ENCODE measurements around the gene KDM2A.
A peak's percentile ranks its signal among the peaks of the same experiment; 100 is the strongest.

KDM2A gene

GRCh38 chr11:67264877-67265632, 146.0 kb downstream of the KDM2A start:
- no peak for DNase-seq (ENCODE audit: low read depth in 1 of 2, low spot score in 1 of 2)
- Histone ChIP-seq H3K27me3 (ENCODE audit: insufficient read depth, poor library complexity, severe bottlenecking) (no peaks in the 10 kb centered on the region), H3K27ac (replicated peaks) (no peak overlapping the region), H3K4me3 (replicated peaks; ENCODE audit: insufficient read depth, low read length) (no peak overlapping the region)
- TF ChIP-seq, protein P1, sequence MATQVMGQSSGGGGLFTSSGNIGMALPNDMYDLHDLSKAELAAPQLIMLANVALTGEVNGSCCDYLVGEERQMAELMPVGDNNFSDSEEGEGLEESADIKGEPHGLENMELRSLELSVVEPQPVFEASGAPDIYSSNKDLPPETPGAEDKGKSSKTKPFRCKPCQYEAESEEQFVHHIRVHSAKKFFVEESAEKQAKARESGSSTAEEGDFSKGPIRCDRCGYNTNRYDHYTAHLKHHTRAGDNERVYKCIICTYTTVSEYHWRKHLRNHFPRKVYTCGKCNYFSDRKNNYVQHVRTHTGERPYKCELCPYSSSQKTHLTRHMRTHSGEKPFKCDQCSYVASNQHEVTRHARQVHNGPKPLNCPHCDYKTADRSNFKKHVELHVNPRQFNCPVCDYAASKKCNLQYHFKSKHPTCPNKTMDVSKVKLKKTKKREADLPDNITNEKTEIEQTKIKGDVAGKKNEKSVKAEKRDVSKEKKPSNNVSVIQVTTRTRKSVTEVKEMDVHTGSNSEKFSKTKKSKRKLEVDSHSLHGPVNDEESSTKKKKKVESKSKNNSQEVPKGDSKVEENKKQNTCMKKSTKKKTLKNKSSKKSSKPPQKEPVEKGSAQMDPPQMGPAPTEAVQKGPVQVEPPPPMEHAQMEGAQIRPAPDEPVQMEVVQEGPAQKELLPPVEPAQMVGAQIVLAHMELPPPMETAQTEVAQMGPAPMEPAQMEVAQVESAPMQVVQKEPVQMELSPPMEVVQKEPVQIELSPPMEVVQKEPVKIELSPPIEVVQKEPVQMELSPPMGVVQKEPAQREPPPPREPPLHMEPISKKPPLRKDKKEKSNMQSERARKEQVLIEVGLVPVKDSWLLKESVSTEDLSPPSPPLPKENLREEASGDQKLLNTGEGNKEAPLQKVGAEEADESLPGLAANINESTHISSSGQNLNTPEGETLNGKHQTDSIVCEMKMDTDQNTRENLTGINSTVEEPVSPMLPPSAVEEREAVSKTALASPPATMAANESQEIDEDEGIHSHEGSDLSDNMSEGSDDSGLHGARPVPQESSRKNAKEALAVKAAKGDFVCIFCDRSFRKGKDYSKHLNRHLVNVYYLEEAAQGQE (IDR thresholded peaks at IDR 0.05; ENCODE audit: insufficient replicate concordance, low read depth), result no peak
- no peak for TF ChIP-seq GABPA (IDR thresholded peaks at IDR 0.05; ENCODE audit: low read depth)
- TF ChIP-seq SPI1 (IDR thresholded peaks at IDR 0.05; ENCODE audit: borderline replicate concordance, low read depth), result no peak
- TF ChIP-seq, protein P2, sequence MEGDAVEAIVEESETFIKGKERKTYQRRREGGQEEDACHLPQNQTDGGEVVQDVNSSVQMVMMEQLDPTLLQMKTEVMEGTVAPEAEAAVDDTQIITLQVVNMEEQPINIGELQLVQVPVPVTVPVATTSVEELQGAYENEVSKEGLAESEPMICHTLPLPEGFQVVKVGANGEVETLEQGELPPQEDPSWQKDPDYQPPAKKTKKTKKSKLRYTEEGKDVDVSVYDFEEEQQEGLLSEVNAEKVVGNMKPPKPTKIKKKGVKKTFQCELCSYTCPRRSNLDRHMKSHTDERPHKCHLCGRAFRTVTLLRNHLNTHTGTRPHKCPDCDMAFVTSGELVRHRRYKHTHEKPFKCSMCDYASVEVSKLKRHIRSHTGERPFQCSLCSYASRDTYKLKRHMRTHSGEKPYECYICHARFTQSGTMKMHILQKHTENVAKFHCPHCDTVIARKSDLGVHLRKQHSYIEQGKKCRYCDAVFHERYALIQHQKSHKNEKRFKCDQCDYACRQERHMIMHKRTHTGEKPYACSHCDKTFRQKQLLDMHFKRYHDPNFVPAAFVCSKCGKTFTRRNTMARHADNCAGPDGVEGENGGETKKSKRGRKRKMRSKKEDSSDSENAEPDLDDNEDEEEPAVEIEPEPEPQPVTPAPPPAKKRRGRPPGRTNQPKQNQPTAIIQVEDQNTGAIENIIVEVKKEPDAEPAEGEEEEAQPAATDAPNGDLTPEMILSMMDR (IDR thresholded peaks at IDR 0.05; ENCODE audit: insufficient read depth, low read length), result no peak

GRCh38 chr11:67265633-67266448, 146.8 kb downstream of the KDM2A start:
- no peak for TF ChIP-seq POLR2AphosphoS5 (IDR thresholded peaks at IDR 0.05; ENCODE audit: low read depth)
- TF ChIP-seq SPI1 (IDR thresholded peaks at IDR 0.05; ENCODE audit: borderline replicate concordance, low read depth), result no peak
- no peak for TF ChIP-seq GABPA (IDR thresholded peaks at IDR 0.05; ENCODE audit: low read depth)
- TF ChIP-seq, protein P2 (IDR thresholded peaks at IDR 0.05; ENCODE audit: insufficient read depth, low read length), result peak; percentile 28
- TF ChIP-seq, protein P1 (IDR thresholded peaks at IDR 0.05; ENCODE audit: insufficient replicate concordance, low read depth), result no peak
- Histone ChIP-seq H3K27ac (replicated peaks) (peak overlapping the region; percentile 58), H3K27me3 (ENCODE audit: insufficient read depth, poor library complexity, severe bottlenecking) (no peaks in the 10 kb centered on the region), H3K4me3 (replicated peaks; ENCODE audit: insufficient read depth, low read length) (no peak overlapping the region)
- peak in 1 of 2 experiments; percentile 61 for DNase-seq (ENCODE audit: low read depth in 1 of 2, low spot score in 1 of 2)

GRCh38 chr11:67266449-67267187, 147.6 kb downstream of the KDM2A start, which contains the start of gene GRK2:
TSS of gene GRK2 (plus strand) at chr11:67266473. CDS start at chr11:67266700, 227 bp downstream.
- peak in 1 of 2 experiments; percentile 53 for DNase-seq (ENCODE audit: low read depth in 1 of 2, low spot score in 1 of 2)
- Histone ChIP-seq H3K27ac (replicated peaks) (peak within 1 kb of the TSS; percentile 100), H3K4me3 (replicated peaks; ENCODE audit: insufficient read depth, low read length) (peak within 1 kb of the TSS; percentile 67), H3K27me3 (ENCODE audit: insufficient read depth, poor library complexity, severe bottlenecking) (no peaks in the 10 kb centered on the region)
- TF ChIP-seq SPI1 (IDR thresholded peaks at IDR 0.05; ENCODE audit: borderline replicate concordance, low read depth), result no peak
- no peak; the same call in 1 of the 2 replicates for TF ChIP-seq POLR2AphosphoS5 (IDR thresholded peaks at IDR 0.05; ENCODE audit: low read depth)
- TF ChIP-seq, protein P2 (IDR thresholded peaks at IDR 0.05; ENCODE audit: insufficient read depth, low read length), result no peak
- TF ChIP-seq, protein P1 (IDR thresholded peaks at IDR 0.05; ENCODE audit: insufficient replicate concordance, low read depth), result peak; percentile 41
- TF ChIP-seq GABPA (IDR thresholded peaks at IDR 0.05; ENCODE audit: low read depth), result no peak

Measured in HL-60 (cell line).